ENCODE data around the gene NCF2.

Gene NCF2

GRCh38 chr1:183588827-183589226 lies 1.4 kb downstream of the NCF2 start:
- no peaks in the 10 kb centered on the region for H3K27me3 ChIP-seq
- H3K36me3 ChIP-seq: no peaks in the 10 kb centered on the region
- H3K4me3 ChIP-seq: no peak overlapping the region
- H3K9me3 ChIP-seq: no peaks in the 10 kb centered on the region
- H3K4me1 ChIP-seq: no peaks in the 10 kb centered on the region
- no peak for DNase-seq
- no peak overlapping the region for H3K27ac ChIP-seq
- intact Hi-C loops (cut with DNase I; ENCODE audit: low total_unique reads): no loop called here
- TF ChIP-seq CTCF (IDR thresholded peaks at IDR 0.05): no peak

- H3K27me3 ChIP-seq: no peaks in the 10 kb centered on the region
- no peaks in the 10 kb centered on the region for H3K36me3 ChIP-seq
- TF ChIP-seq CTCF (IDR thresholded peaks at IDR 0.05): no peak
- no peak overlapping the region for H3K4me3 ChIP-seq
- no peak for DNase-seq
- peaks cover 0 to 11% (median 5%) of the 10 kb centered on the region in 4 donors for H3K4me1 ChIP-seq
- intact Hi-C loops (cut with DNase I; ENCODE audit: low total_unique reads): no loop called here
- no peak overlapping the region for H3K27ac ChIP-seq
- no peaks in the 10 kb centered on the region for H3K9me3 ChIP-seq
These were observed 3.3 kb downstream of the NCF2 start for GRCh38 chr1:183586926-183587325.

- Histone ChIP-seq H3K27ac (no peak overlapping the region), H3K27me3 (no peaks in the 10 kb centered on the region), H3K4me1 (peaks cover 0 to 16% (median 8%) of the 10 kb centered on the region in 4 donors), H3K36me3 (no peaks in the 10 kb centered on the region), H3K4me3 (no peak overlapping the region), H3K9me3 (no peaks in the 10 kb centered on the region)
- intact Hi-C loops (cut with DNase I; ENCODE audit: low total_unique reads): no loop called here
- TF ChIP-seq CTCF (IDR thresholded peaks at IDR 0.05): no peak
- DNase-seq: no peak
These were observed 3.8 kb downstream of the NCF2 start for GRCh38 chr1:183586455-183586854.

- Histone ChIP-seq H3K36me3 (no peaks in the 10 kb centered on the region), H3K27ac (no peak overlapping the region), H3K9me3 (no peaks in the 10 kb centered on the region), H3K4me1 (peaks cover 0 to 30% (median 9%) of the 10 kb centered on the region in 4 donors), H3K27me3 (no peaks in the 10 kb centered on the region), H3K4me3 (no peak overlapping the region)
- intact Hi-C loops (cut with DNase I; ENCODE audit: low total_unique reads): no loop called here
- TF ChIP-seq CTCF (IDR thresholded peaks at IDR 0.05): no peak
- no peak for DNase-seq
These were observed 5.2 kb downstream of the NCF2 start for GRCh38 chr1:183585038-183585437.

GRCh38 chr1:183584147-183584546 lies 6.1 kb downstream of the NCF2 start:
- Histone ChIP-seq H3K9me3 (no peaks in the 10 kb centered on the region), H3K27ac (no peak overlapping the region), H3K4me3 (no peak overlapping the region), H3K27me3 (no peaks in the 10 kb centered on the region), H3K4me1 (peaks cover 0 to 39% (median 9%) of the 10 kb centered on the region in 4 donors), H3K36me3 (no peaks in the 10 kb centered on the region)
- DNase-seq: no peak
- TF ChIP-seq CTCF (IDR thresholded peaks at IDR 0.05): no peak
- intact Hi-C loops (cut with DNase I; ENCODE audit: low total_unique reads): no loop called here

GRCh38 chr1:183583466-183583865 lies 6.8 kb downstream of the NCF2 start:
- TF ChIP-seq CTCF (IDR thresholded peaks at IDR 0.05): no peak
- H3K4me3 ChIP-seq: no peak overlapping the region
- H3K36me3 ChIP-seq: no peaks in the 10 kb centered on the region
- intact Hi-C loops (cut with DNase I; ENCODE audit: low total_unique reads): no loop called here
- no peaks in the 10 kb centered on the region for H3K27me3 ChIP-seq
- no peak for DNase-seq
- peaks cover 0 to 46% (median 14%) of the 10 kb centered on the region in 4 donors for H3K4me1 ChIP-seq
- no peaks in the 10 kb centered on the region for H3K9me3 ChIP-seq
- H3K27ac ChIP-seq: peak overlapping the region in 1 of 2 donors; percentile 75

Measured in tibial artery (tissue), 4 donors.